ENCODE data around the gene NTRK2. TPM values are rescaled to one million over a fixed set of nuclear protein-coding genes. Genes with fewer than 3 reads are reported as not detected.

Gene NTRK2
- total RNA-seq, 1 donor from 2014 or later: 23.8 TPM

DNA sequence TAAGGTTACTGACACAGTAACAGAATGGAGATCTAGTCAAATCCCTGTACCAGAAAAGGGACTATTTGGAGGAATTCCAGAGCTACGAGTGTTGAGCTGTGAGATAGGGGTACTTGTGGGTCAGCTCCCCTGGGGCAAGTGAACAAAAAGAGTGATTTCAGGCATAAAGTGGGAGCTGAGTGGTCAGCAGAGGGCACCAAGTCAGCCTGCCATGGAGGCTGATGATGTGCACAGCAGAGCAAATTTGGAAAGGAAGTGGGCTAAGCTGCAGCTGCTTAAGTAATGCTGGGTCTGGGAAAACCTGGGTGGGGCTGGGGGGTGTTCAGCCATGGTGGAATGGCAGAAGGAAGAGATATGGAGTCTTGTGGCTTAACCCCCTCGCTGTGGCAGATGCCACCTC lies 327.9 kb downstream of the NTRK2 start:
- Histone ChIP-seq H3K27ac (no peak overlapping the region), H3K4me3 (no peak overlapping the region), H3K9me3 (peaks cover 0 to 8% of the 10 kb centered on the region in 2 donors), H3K36me3 (no peaks in the 10 kb centered on the region), H3K4me1 (no peaks in the 10 kb centered on the region), H3K27me3 (no peaks in the 10 kb centered on the region)
- intact Hi-C loops (cut with DNase I): no loop called here
- no peak for DNase-seq (ENCODE audit: low spot score in 2 of 2)
- TF ChIP-seq, protein P1, sequence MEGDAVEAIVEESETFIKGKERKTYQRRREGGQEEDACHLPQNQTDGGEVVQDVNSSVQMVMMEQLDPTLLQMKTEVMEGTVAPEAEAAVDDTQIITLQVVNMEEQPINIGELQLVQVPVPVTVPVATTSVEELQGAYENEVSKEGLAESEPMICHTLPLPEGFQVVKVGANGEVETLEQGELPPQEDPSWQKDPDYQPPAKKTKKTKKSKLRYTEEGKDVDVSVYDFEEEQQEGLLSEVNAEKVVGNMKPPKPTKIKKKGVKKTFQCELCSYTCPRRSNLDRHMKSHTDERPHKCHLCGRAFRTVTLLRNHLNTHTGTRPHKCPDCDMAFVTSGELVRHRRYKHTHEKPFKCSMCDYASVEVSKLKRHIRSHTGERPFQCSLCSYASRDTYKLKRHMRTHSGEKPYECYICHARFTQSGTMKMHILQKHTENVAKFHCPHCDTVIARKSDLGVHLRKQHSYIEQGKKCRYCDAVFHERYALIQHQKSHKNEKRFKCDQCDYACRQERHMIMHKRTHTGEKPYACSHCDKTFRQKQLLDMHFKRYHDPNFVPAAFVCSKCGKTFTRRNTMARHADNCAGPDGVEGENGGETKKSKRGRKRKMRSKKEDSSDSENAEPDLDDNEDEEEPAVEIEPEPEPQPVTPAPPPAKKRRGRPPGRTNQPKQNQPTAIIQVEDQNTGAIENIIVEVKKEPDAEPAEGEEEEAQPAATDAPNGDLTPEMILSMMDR (IDR thresholded peaks at IDR 0.05): no peak

DNA sequence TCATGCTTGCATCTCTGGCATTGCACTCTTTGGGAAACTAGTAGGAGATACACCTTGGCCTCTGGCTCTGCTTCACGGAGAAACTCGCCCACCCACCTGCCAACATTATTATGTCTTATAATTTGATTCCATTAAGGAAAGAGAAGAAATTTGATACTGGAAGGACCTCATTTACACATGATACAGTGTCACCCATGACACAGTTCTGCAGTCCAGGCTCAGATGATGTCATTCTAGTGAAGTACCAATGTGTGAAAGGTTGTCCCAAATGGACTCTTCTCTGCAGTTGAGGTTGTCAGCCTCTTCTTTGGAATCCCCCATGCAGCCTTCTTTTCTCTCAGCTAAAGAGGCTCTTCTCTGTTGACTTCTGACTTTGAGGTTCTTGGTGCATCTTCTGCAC lies 329.1 kb downstream of the NTRK2 start:
- DNase-seq (ENCODE audit: low spot score in 2 of 2): no peak
- TF ChIP-seq, protein P1 (IDR thresholded peaks at IDR 0.05): no peak
- H3K27me3 ChIP-seq: no peaks in the 10 kb centered on the region
- H3K9me3 ChIP-seq: peaks cover 0 to 8% of the 10 kb centered on the region in 2 donors
- no peak overlapping the region for H3K4me3 ChIP-seq
- no peaks in the 10 kb centered on the region for H3K4me1 ChIP-seq
- no peak overlapping the region for H3K27ac ChIP-seq
- no peaks in the 10 kb centered on the region for H3K36me3 ChIP-seq
- intact Hi-C loops (cut with DNase I): no loop called here

DNA sequence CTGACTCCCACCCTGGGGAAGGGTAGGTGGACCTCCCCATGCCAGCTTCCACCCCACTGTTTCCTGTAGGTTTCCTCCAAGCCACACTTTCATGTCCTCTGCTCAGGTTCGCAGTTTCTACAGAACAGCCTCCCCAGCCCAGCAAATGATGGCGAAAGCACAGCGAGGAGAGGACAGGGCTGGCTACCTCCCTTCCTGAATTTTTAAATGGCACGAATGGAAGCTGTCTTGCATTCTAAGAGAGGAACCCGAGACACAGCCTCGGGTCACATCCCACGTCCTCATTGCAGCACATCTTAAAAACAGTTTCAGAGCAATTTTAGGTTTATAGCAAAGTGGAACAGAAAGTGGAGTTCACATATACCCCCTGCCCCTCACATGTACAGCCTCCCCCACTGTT lies 330.3 kb downstream of the NTRK2 start:
- no peak for DNase-seq (ENCODE audit: low spot score in 2 of 2)
- intact Hi-C loops (cut with DNase I): no loop called here
- TF ChIP-seq, protein P1 (IDR thresholded peaks at IDR 0.05): no peak

DNA sequence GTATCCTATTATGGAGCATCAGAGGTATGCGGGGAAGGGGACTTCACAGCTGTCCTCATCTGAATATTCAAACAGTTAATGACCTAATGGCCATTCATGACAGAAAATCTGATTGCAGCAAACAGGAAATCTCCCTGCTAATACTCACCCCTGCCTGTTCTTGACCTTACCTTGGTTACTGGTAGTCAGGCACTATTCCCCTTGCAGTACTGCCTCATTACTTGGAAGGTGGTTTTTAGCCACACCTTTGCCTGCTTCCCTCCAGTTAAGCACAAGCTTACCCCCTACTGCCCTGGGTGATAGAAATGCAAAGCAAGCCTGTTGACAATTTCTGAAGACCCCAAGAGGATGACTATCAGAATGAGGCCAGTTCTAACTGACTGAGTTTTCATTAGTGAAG lies 332.4 kb downstream of the NTRK2 start:
- H3K9me3 ChIP-seq: peaks cover 0 to 8% of the 10 kb centered on the region in 2 donors
- intact Hi-C loops (cut with DNase I): no loop called here
- no peak for DNase-seq (ENCODE audit: low spot score in 2 of 2)
- no peaks in the 10 kb centered on the region for H3K4me1 ChIP-seq
- no peak overlapping the region for H3K4me3 ChIP-seq
- TF ChIP-seq, protein P1 (IDR thresholded peaks at IDR 0.05): no peak
- no peaks in the 10 kb centered on the region for H3K27me3 ChIP-seq
- H3K27ac ChIP-seq: no peak overlapping the region
- H3K36me3 ChIP-seq: no peaks in the 10 kb centered on the region

More for the DNA sequence above, 330.3 kb downstream of the NTRK2 start:
- H3K9me3 ChIP-seq: peaks cover 0 to 8% of the 10 kb centered on the region in 2 donors
- H3K4me1 ChIP-seq: no peaks in the 10 kb centered on the region
- H3K27me3 ChIP-seq: no peaks in the 10 kb centered on the region
- no peak overlapping the region for H3K27ac ChIP-seq
- H3K4me3 ChIP-seq: no peak overlapping the region
- no peaks in the 10 kb centered on the region for H3K36me3 ChIP-seq

DNA sequence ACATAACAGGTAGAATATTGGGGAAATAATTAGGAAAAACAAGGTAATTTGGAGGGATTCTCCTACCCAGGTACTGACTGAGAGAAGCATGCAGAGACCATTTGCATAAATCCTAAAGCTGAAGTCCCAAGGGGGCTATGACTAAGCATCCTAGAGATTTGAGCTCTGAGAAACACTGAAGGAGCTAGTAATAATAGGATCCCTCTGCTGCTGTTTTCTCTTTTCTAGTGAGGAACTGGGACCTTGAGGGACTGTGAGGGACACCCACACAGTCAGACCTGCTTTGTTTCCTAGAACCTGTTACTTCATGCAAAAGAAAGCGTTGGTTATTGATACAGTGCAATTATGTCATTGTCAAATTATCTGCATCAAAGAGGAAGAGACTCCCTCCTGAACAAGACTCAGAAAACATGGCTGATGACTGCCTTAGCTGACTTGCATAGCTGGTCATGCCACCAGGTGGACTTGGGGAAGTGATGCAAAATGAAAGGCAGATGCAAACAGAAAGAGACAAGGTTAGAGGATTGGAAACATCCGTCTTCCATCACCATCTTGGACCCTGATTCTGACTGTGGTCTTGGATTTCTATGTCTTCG lies 335.4 kb downstream of the NTRK2 start:
- DNase-seq (ENCODE audit: low spot score in 2 of 2): no peak
- H3K4me3 ChIP-seq: no peak overlapping the region
- H3K27ac ChIP-seq: no peak overlapping the region
- no peaks in the 10 kb centered on the region for H3K27me3 ChIP-seq
- intact Hi-C loops (cut with DNase I): no loop called here
- H3K36me3 ChIP-seq: no peaks in the 10 kb centered on the region
- peaks cover 0 to 8% of the 10 kb centered on the region in 2 donors for H3K9me3 ChIP-seq
- TF ChIP-seq, protein P1 (IDR thresholded peaks at IDR 0.05): no peak
- no peaks in the 10 kb centered on the region for H3K4me1 ChIP-seq

DNA sequence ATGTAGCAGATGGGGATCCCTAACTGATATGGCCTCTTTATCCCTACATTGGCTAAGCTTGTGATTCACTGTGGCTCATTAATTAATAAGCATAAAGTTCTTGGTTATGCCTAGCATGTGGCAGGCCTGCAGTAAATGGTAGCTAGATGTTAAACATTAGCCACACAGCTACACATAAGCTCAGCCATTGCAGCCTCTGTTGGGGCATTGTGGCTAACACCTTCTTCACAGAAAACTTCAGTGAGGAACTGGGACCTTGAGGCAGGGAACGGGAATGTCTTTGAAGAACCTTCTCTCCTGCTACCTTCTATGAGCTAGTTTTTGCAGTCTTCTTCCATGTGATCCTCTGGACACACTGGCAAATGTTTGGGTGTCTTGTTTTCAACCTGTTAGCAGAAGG lies 338.2 kb downstream of the NTRK2 start:
- Histone ChIP-seq H3K36me3 (no peaks in the 10 kb centered on the region), H3K4me1 (no peaks in the 10 kb centered on the region), H3K9me3 (no peaks in the 10 kb centered on the region), H3K4me3 (no peak overlapping the region), H3K27me3 (no peaks in the 10 kb centered on the region), H3K27ac (no peak overlapping the region)
- no peak for DNase-seq (ENCODE audit: low spot score in 2 of 2)
- intact Hi-C loops (cut with DNase I): no loop called here
- TF ChIP-seq, protein P1 (IDR thresholded peaks at IDR 0.05): no peak

All from ascending aorta (tissue), 2 donors.